ENCODE data around the gene SHC2.
"Not testable (repeated sequence)": the region's sequence is repeated elsewhere in the genome, so short reads cannot be mapped to it uniquely, and the experiment has no call there.

The SHC2 gene

GRCh38 chr19:461721-462551, 1.1 kb upstream of the SHC2 start:
- H3K9ac ChIP-seq (ENCODE audit: low read length) = no peak overlapping the region
- H3K4me3 ChIP-seq (ENCODE audit: low read length) = peak overlapping the region; percentile 32
- H3K27me3 ChIP-seq (ENCODE audit: control insufficient read depth, insufficient read depth, low read length) = peaks cover 33% of the 10 kb centered on the region
- no peaks in the 10 kb centered on the region for H3K4me1 ChIP-seq (ENCODE audit: control insufficient read depth, low read depth, low read length)
- no peaks in the 10 kb centered on the region for H3K36me3 ChIP-seq (ENCODE audit: control insufficient read depth, low read depth, low read length)
- no peak overlapping the region for H3K27ac ChIP-seq (ENCODE audit: low read length)
- no peaks in the 10 kb centered on the region for H3K9me3 ChIP-seq (ENCODE audit: control insufficient read depth, low read depth, low read length)

- no peak overlapping the region for H3K27ac ChIP-seq (ENCODE audit: low read length)
- peak overlapping the region; percentile 27 for H3K9ac ChIP-seq (ENCODE audit: low read length)
- H3K9me3 ChIP-seq (ENCODE audit: control insufficient read depth, low read depth, low read length) = no peaks in the 10 kb centered on the region
- H3K4me3 ChIP-seq (ENCODE audit: low read length) = peak overlapping the region; percentile 55
- H3K36me3 ChIP-seq (ENCODE audit: control insufficient read depth, low read depth, low read length) = no peaks in the 10 kb centered on the region
- peaks cover 33% of the 10 kb centered on the region for H3K27me3 ChIP-seq (ENCODE audit: control insufficient read depth, insufficient read depth, low read length)
- H3K4me1 ChIP-seq (ENCODE audit: control insufficient read depth, low read depth, low read length) = no peaks in the 10 kb centered on the region
Observed at GRCh38 chr19:459724-460511, 915 bp downstream of the SHC2 start.

- H3K27me3 ChIP-seq (ENCODE audit: control insufficient read depth, insufficient read depth, low read length) = peaks cover 33% of the 10 kb centered on the region
- no peak overlapping the region for H3K4me3 ChIP-seq (ENCODE audit: low read length)
- H3K4me1 ChIP-seq (ENCODE audit: control insufficient read depth, low read depth, low read length) = no peaks in the 10 kb centered on the region
- no peak overlapping the region for H3K27ac ChIP-seq (ENCODE audit: low read length)
- H3K36me3 ChIP-seq (ENCODE audit: control insufficient read depth, low read depth, low read length) = no peaks in the 10 kb centered on the region
- no peak overlapping the region for H3K9ac ChIP-seq (ENCODE audit: low read length)
- no peaks in the 10 kb centered on the region for H3K9me3 ChIP-seq (ENCODE audit: control insufficient read depth, low read depth, low read length)
Observed at GRCh38 chr19:458091-459042, 2.5 kb downstream of the SHC2 start.

GRCh38 chr19:457636-458035, 3.2 kb downstream of the SHC2 start:
- no peaks in the 10 kb centered on the region for H3K9me3 ChIP-seq (ENCODE audit: control insufficient read depth, low read depth, low read length)
- H3K9ac ChIP-seq (ENCODE audit: low read length) = no peak overlapping the region
- no peaks in the 10 kb centered on the region for H3K36me3 ChIP-seq (ENCODE audit: control insufficient read depth, low read depth, low read length)
- H3K27me3 ChIP-seq (ENCODE audit: control insufficient read depth, insufficient read depth, low read length) = peaks cover 30% of the 10 kb centered on the region
- H3K4me3 ChIP-seq (ENCODE audit: low read length) = no peak overlapping the region
- no peak overlapping the region for H3K27ac ChIP-seq (ENCODE audit: low read length)
- no peaks in the 10 kb centered on the region for H3K4me1 ChIP-seq (ENCODE audit: control insufficient read depth, low read depth, low read length)

DNA sequence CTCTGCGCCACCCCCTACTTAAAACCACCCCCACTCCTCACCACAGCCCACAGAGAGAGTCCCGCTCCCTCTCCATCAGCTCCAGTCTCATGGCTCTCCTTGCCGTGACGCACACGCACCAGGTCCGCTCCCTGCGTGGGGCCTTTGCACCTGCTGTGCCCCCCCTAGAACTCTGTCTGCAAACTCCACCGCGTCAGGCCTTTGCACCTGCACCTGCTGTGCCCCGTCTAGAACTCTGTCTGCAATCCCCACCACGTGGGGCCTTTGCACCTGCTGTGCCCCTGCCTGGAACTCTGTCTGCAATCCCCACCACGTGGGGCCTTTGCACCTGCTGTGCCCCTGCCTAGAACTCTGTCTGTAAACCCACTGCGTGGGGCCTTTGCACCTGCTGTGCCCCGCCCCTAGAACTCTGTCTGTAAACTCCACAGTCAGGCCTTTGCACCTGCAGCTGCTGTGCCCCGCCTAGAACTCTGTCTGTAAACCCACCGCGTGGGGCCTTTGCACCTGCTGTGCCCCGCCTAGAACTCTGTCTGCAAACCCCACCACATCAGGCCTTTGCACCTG, 4.2 kb downstream of the SHC2 start:
- H3K9ac ChIP-seq (ENCODE audit: low read length) = no peak overlapping the region
- no peaks in the 10 kb centered on the region for H3K36me3 ChIP-seq (ENCODE audit: control insufficient read depth, low read depth, low read length)
- H3K4me3 ChIP-seq (ENCODE audit: low read length) = no peak overlapping the region

DNA sequence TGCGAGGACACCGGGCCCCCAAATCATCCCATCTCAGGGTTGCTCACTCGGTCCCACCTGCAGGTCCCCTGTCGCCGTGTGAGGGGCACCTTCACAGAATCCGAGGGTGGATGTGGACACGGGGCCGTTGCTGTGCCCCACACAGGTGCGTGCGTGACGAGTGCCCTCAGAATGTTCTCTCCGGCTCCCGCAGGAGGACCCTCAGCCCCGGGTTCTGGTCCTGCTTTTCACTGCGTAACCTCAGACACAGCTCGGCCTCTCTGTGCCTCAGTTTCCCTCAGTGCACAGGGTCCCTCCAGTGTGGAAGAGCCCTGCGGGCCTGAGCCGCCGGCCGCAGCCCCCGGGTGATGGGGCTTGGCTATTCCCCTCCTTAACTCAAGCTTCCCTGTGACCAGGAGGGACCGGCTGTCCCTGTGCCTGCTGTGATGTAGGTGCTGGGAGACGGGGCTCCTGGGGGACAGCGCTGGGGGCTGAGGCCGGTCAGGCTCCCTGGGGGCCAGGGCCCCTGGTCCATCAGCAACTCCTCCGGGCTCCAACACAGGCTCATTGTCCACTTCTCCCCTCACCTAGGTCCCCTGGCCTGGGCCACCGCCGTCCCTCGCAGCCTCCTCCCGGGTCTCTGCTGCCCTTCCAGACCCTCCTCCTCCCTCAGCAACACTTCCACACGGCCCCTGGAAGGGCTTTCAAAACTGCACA, 4.8 kb downstream of the SHC2 start:
- no peaks in the 10 kb centered on the region for H3K4me1 ChIP-seq (ENCODE audit: control insufficient read depth, low read depth, low read length)
- H3K9me3 ChIP-seq (ENCODE audit: control insufficient read depth, low read depth, low read length) = peaks cover 1% of the 10 kb centered on the region
- peaks cover 14% of the 10 kb centered on the region for H3K27me3 ChIP-seq (ENCODE audit: control insufficient read depth, insufficient read depth, low read length)
- H3K4me3 ChIP-seq (ENCODE audit: low read length) = no peak overlapping the region
- H3K9ac ChIP-seq (ENCODE audit: low read length) = no peak overlapping the region
- H3K27ac ChIP-seq (ENCODE audit: low read length) = no peak overlapping the region
- H3K36me3 ChIP-seq (ENCODE audit: control insufficient read depth, low read depth, low read length) = no peaks in the 10 kb centered on the region

More for the DNA sequence above, 4.2 kb downstream of the SHC2 start:
- Histone ChIP-seq H3K27ac (ENCODE audit: low read length) (no peak overlapping the region), H3K27me3 (ENCODE audit: control insufficient read depth, insufficient read depth, low read length) (peaks cover 20% of the 10 kb centered on the region), H3K9me3 (ENCODE audit: control insufficient read depth, low read depth, low read length) (no peaks in the 10 kb centered on the region), H3K4me1 (ENCODE audit: control insufficient read depth, low read depth, low read length) (no peaks in the 10 kb centered on the region)

DNA sequence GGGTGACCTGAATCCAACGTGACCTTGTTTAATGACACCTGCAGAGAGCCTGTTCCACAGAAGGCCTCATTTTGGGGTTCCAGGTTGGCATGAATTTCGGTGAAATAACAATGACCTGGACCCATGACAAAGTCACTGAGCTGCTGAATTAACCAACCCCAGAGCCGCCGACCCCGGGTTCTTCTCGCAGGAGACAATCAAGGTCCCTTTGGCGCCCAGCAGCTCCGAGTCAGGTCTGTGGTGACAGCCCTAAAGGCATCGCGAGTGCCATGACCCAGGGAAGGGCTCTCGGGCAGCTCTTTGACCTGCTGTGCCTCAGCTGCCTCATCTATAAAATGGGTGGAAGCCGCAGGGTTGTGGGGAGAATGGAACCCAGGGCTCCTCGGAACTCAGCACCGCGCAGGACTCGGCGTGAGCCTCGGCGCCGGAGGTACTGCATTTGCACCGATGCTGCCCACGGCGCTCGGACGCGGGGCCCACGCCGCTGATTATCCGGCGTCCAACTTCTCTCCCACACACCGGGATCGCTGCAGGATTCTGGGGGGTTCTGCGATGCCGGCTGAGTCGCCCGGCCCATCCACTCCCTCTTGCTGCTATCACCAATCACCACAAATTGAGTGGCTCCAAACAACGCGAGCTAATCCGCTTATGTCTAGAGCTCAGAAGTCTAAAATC, 5.7 kb downstream of the SHC2 start:
- no peaks in the 10 kb centered on the region for H3K36me3 ChIP-seq (ENCODE audit: control insufficient read depth, low read depth, low read length)
- H3K4me3 ChIP-seq (ENCODE audit: low read length) = no peak overlapping the region
- H3K9ac ChIP-seq (ENCODE audit: low read length) = no peak overlapping the region
- peaks cover 12% of the 10 kb centered on the region for H3K27me3 ChIP-seq (ENCODE audit: control insufficient read depth, insufficient read depth, low read length)
- H3K9me3 ChIP-seq (ENCODE audit: control insufficient read depth, low read depth, low read length) = peaks cover 6% of the 10 kb centered on the region
- H3K27ac ChIP-seq (ENCODE audit: low read length) = no peak overlapping the region
- H3K4me1 ChIP-seq (ENCODE audit: control insufficient read depth, low read depth, low read length) = no peaks in the 10 kb centered on the region

DNA sequence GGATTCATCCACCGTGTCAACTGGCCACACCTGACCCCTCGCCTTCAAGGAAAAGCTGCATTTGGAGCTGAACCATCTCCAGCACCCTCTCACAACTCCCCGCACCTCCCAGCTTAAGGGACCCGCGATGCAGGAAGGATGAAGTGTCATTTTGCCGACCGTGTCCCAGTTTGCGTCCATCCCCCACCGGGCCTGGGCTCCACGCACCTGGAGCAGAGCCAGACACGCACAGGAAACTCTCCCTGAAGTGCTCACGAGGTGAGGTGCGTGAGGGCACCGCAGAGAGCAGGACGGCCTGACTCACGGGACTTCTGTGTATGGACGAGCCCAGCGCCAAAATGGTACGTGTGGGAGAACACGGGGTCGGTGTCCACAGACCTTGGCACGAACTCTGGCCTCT, 7.2 kb downstream of the SHC2 start:
- Histone ChIP-seq H3K4me1 (ENCODE audit: control insufficient read depth, low read depth, low read length) (no peaks in the 10 kb centered on the region), H3K27me3 (ENCODE audit: control insufficient read depth, insufficient read depth, low read length) (no peaks in the 10 kb centered on the region)

DNA sequence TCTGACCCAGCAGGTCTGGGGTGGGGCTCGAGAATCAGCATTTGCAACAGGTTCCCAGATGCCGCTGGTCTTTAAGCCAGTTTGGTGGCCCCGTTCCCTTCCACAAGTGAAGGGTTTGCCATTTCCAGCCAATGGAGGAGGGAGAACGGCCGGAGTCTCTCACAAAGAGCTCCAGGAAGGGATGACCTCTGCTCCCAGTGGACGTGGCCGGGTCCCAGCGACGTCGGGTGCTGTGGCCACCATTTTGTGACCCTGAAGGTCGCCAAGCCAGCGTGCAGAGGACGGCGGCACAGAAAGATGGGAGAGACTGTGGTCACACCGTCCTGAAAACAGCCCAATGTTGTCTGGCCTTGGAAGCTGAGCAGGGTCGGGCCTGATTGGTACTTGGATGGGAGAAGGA, 8.0 kb downstream of the SHC2 start:
- Histone ChIP-seq H3K9me3 (ENCODE audit: control insufficient read depth, low read depth, low read length) (peaks cover 6% of the 10 kb centered on the region), H3K4me1 (ENCODE audit: control insufficient read depth, low read depth, low read length) (no peaks in the 10 kb centered on the region), H3K27ac (ENCODE audit: low read length) (no peak overlapping the region), H3K36me3 (ENCODE audit: control insufficient read depth, low read depth, low read length) (no peaks in the 10 kb centered on the region), H3K4me3 (ENCODE audit: low read length) (no peak overlapping the region), H3K9ac (ENCODE audit: low read length) (no peak overlapping the region), H3K27me3 (ENCODE audit: control insufficient read depth, insufficient read depth, low read length) (no peaks in the 10 kb centered on the region)

More for the DNA sequence above, 7.2 kb downstream of the SHC2 start:
- H3K9ac ChIP-seq (ENCODE audit: low read length) = no peak overlapping the region
- H3K27ac ChIP-seq (ENCODE audit: low read length) = no peak overlapping the region
- H3K4me3 ChIP-seq (ENCODE audit: low read length) = no peak overlapping the region
- H3K36me3 ChIP-seq (ENCODE audit: control insufficient read depth, low read depth, low read length) = no peaks in the 10 kb centered on the region
- peaks cover 6% of the 10 kb centered on the region for H3K9me3 ChIP-seq (ENCODE audit: control insufficient read depth, low read depth, low read length)

DNA sequence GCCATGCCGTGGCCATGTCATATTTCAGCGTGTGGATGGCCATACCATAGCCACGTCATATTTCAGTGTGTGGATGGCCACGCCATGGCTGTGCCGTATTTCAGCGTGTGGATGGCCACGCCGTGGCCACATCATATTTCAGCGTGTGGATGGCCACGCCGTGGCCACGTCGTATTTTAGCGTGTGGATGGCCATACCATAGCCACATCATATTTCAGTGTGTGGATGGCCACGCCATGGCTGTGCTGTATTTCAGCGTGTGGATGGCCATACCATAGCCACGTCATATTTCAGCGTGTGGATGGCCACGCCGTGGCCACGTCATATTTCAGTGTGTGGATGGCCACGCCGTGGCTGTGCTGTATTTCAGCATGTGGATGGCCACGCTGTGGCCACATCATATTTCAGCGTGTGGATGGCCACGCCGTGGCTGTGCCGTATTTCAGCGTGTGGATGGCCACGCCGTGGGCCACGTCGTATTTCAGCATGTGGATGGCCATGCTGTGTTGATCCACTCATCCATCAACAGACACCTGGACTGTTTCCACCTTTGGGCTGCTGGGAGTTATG, 9.8 kb downstream of the SHC2 start:
- H3K27ac ChIP-seq (ENCODE audit: low read length); H3K4me1 ChIP-seq (ENCODE audit: control insufficient read depth, low read depth, low read length); H3K9me3 ChIP-seq (ENCODE audit: control insufficient read depth, low read depth, low read length); H3K4me3 ChIP-seq (ENCODE audit: low read length); H3K36me3 ChIP-seq (ENCODE audit: control insufficient read depth, low read depth, low read length); H3K9ac ChIP-seq (ENCODE audit: low read length); H3K27me3 ChIP-seq (ENCODE audit: control insufficient read depth, insufficient read depth, low read length): not testable (repeated sequence)
